ENCODE data around the gene ARHGAP15.
A peak's percentile ranks its signal among the peaks of the same experiment; 100 is the strongest.

ARHGAP15 gene

GRCh38 chr2:143144813-143145455, 15.7 kb downstream of the ARHGAP15 start:
- DNase-seq (ENCODE audit: low read depth in 1 of 2, low spot score in 1 of 2), result no peak

- DNase-seq (ENCODE audit: low read depth in 1 of 2, low spot score in 1 of 2), result no peak
Measured at GRCh38 chr2:143146366-143146765, 17.1 kb downstream of the ARHGAP15 start.

DNA sequence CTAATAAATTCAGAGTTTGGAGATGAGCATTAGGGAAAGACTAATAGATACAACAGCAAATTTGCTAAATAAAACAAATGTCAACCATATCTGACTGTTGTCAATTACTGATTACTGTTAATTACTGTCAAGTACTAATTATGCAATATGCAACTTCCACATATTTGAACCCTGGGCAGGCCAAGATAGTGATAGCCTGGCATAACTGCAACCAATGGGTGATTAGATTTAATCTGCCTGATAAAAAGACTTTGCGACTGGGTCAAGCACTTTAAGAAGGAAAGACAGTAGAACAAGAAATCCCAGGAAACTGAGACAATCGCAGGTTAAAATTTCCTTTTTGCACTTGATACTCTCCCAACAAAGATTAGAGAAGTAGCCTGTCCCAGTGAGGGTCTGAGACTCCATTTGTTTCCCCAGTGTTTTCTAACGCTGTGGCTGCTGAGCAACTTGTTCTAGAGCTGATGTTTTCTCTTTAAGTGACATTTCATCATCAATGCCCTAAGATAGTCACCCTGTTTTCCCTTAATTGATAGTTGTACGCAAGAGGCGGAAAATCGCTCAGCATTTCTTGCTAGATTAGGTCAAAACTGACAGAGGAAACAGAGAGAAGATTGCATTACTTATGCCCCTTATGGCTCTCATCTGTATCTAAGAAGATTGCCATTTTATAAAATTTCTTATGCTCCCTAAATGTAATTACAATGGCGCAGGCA, 17.8 kb downstream of the ARHGAP15 start:
- DNase-seq (ENCODE audit: low read depth in 1 of 2, low spot score in 1 of 2), result no peak

DNA sequence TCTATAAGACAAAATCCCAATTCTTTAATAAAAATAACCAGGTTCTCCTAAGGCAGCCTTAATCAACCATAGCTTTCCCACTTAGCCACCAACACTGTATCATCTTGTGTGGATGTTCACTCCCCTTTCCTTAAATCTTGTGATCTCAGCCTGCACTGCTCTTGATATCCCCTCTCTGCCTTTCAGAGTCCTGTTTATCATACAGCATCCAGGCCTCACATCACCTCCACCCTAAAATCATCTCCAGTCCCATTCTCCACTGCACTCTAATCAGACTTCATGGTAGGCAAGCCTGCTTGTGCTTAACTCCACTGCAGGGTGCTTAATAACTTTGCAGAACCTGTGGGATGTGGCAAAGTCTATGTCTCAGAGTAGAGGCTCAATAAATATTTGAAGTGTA, 18.8 kb downstream of the ARHGAP15 start:
- DNase-seq (ENCODE audit: low read depth in 1 of 2, low spot score in 1 of 2), result no peak

- no peak for DNase-seq (ENCODE audit: low read depth in 1 of 2, low spot score in 1 of 2)
Measured at GRCh38 chr2:143148757-143149156, 19.5 kb downstream of the ARHGAP15 start.

DNA sequence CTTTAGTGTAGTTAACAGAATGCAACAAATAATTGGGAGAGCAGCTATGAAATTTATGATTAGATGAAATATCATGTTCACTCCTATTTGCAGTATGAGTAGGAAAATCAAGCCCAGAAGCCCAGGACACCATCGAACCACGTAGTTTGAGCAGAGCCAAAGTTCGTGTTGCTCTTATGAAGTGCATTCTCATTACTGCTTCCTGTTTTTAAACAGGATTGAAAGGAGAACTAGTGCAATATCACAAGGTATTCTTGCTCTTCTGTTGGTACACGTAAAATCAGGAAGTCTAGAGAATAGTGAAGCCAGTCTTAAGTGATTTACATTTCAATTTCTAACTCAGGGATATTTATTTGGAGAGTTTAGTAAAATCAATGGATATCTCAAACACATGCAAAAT, 21.1 kb downstream of the ARHGAP15 start:
- DNase-seq (ENCODE audit: low read depth in 1 of 2, low spot score in 1 of 2), result no peak

DNA sequence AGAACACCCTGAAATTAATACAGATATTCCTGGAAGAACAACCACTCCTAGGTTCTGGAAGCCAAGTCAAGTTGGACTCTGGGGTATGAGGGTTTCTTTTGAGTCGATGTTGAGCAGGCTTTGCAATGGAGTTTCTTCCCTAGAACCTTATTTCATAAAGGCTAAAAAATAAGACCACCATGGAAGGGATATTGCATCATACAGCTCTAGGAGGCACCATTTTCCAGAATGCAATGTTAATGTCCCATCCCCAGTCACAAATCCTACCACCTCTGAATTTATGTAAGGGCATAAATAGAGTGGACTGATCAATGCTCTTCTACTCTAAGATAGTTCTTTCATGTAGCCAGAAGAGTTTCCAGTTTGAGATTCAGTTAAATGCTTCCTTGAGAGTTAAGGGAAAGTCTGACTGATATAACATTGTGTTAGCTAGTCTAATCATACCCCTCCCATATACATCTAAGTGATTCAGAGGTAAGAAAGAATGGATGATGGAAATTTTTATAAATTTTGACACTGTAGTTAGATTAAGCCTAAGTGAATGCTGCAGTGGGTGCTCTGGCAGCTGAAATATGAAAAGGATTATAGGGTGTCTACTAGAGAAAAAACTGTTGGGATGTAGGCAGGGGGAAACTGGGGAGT, 22.0 kb downstream of the ARHGAP15 start:
- DNase-seq (ENCODE audit: low read depth in 1 of 2, low spot score in 1 of 2), result no peak

DNA sequence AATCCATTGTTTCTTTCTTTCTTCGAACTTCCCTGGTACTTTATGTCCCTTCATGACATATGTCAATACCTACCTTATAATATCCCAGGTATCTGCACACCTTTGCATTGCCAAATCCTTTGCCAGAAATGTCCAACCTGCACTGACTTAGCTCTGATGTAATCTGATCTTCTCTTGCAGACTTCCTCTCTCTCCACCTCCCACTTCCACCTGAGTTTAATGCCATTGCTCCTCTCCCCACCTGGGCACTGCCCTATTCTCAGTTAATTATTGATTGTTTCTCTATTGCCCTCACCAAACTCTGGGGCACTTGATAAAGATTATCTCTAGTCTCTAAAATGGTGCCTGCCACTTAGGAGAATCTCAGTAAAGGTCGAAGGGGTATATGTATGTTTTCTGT, 23.0 kb downstream of the ARHGAP15 start:
- DNase-seq (ENCODE audit: low read depth in 1 of 2, low spot score in 1 of 2), result no peak

GRCh38 chr2:143152637-143153036, 23.4 kb downstream of the ARHGAP15 start:
- DNase-seq (ENCODE audit: low read depth in 1 of 2, low spot score in 1 of 2), result no peak

DNA sequence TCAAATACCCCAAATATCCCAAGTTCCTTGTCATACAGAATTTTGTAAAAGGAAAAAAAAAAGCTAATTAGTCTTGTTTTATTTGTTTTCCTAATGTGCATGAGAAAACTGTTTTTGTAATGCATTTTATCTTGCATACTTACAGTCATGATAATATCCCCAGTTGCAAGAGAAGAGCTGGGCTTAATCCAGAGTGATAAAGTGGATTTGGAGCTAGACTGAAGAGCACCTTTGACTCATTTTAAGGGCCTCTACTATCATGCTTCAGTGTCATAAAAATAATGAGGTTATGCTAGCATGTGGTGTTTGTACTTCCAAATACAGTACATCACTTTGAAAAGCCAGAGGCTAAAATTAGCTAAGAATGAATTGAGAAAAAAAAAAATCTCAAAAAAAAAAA, 26.4 kb downstream of the ARHGAP15 start:
- no peak for DNase-seq (ENCODE audit: low read depth in 1 of 2, low spot score in 1 of 2)

DNA sequence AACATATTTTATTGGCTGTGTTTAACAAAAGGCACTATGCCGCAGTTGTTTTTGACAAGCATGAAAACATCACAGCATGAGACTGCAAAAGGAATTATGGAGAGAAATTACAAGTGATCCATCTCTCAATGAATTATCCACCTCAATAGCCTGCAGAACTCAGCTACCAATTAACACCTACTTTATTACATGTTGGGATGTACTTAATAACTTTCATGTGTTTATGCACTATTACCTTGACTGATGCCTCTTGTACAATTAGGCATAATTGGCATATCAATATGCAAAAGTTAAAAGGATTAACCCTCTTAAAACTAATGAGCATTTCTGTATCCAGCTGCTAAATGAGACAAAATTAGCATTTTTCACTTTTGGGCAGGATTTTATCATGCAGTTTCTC, 27.8 kb downstream of the ARHGAP15 start:
- DNase-seq (ENCODE audit: low read depth in 1 of 2, low spot score in 1 of 2), result no peak

DNA sequence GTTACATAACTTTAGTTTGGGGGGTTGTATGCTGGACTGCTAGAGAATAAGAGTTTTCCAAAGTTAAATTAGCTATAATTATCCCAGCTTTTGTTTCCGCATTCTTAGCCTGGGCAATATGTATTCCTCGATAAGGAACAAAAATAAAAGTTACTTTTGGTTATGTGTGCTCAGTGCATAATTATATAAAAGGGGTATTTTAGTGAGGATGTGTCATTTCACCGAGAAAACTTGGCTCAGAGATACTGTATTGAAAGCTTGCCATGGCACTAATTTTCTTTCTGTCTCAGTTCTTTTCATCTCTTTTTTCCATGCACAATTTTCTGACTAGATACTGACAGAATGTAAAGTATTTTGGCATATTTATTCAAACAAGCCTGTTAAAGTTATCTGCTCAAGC, 28.2 kb downstream of the ARHGAP15 start:
- DNase-seq (ENCODE audit: low read depth in 1 of 2, low spot score in 1 of 2), result no peak

GRCh38 chr2:143158098-143158497, 28.9 kb downstream of the ARHGAP15 start:
- no peak for DNase-seq (ENCODE audit: low read depth in 1 of 2, low spot score in 1 of 2)

- DNase-seq (ENCODE audit: low read depth in 1 of 2, low spot score in 1 of 2), result no peak
Measured at GRCh38 chr2:143158551-143159485, 29.6 kb downstream of the ARHGAP15 start.

- no peak for DNase-seq (ENCODE audit: low read depth in 1 of 2, low spot score in 1 of 2)
Measured at GRCh38 chr2:143159486-143159840, 30.2 kb downstream of the ARHGAP15 start.

- DNase-seq (ENCODE audit: low read depth in 1 of 2, low spot score in 1 of 2), result no peak
Measured at GRCh38 chr2:143160732-143161707, 31.8 kb downstream of the ARHGAP15 start.

DNA sequence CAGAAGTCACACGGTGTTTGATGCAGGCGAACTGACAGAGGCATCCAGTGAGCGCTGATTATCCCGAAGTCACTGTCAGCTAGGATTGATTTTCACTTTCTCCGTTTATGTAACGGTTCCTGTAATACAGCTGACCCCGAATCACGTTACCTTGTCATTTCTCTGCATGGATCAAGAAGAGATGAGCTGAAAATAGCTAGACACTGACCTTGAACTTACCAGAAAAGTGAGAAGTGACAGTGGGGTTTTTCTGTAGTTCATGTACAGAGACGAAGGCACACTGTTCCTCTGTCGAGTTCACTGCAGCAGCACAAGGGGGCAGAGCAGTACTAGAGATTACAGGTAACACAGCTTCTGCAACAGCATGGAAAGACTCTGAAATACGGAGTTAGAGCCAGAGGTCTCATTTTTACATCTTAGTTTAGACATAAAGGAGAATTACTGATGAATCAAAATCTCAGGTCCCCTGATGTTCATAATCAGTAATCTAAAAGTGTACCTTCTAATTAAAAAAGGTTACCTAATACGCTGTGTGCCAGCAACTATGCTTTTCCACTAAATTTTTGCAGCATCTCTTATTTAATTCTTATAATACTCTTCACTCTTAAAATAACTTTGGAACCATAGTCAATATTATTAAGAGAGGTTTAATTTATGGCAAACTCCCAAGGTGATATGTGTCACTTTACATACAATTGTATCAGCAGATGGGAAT, 33.1 kb downstream of the ARHGAP15 start:
- DNase-seq (ENCODE audit: low read depth in 1 of 2, low spot score in 1 of 2), result peak in 1 of 2 donors; percentile 43

DNA sequence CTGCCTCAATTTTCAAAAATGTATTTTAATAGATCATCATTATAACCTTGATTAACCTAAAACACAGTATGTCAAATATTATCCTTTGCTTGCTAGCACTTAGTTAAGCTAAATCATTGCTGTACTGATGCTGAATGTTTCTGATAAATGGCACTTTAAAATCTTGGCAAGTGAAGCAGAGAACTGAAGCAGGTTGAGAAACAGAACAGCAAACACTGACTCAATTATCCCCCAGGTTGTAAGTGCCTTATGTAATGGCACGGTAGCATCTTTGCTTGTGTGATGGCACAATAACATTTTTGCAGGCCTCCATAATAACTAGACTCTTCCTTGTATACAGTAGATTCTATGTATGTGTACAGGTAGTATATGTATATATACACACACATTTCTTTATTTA, 33.8 kb downstream of the ARHGAP15 start:
- no peak for DNase-seq (ENCODE audit: low read depth in 1 of 2, low spot score in 1 of 2)

GRCh38 chr2:143163499-143163898, 34.3 kb downstream of the ARHGAP15 start:
- no peak for DNase-seq (ENCODE audit: low read depth in 1 of 2, low spot score in 1 of 2)

- DNase-seq (ENCODE audit: low read depth in 1 of 2, low spot score in 1 of 2), result no peak
Measured at GRCh38 chr2:143165291-143165690, 36.1 kb downstream of the ARHGAP15 start.

All from activated CD4-positive, alpha-beta T cell treated with anti-CD3 and anti-CD28 coated beads, Interleukin-2, amount 50 U/mL, for 24 hours (primary cell).